ENCODE measurements around the gene GNRHR. TPM values are rescaled to one million over a fixed set of nuclear protein-coding genes. Genes with fewer than 3 reads are reported as not detected.
"Not testable (repeated sequence)": the region's sequence is repeated elsewhere in the genome, so short reads cannot be mapped to it uniquely, and the experiment has no call there.

The GNRHR gene, protein sequence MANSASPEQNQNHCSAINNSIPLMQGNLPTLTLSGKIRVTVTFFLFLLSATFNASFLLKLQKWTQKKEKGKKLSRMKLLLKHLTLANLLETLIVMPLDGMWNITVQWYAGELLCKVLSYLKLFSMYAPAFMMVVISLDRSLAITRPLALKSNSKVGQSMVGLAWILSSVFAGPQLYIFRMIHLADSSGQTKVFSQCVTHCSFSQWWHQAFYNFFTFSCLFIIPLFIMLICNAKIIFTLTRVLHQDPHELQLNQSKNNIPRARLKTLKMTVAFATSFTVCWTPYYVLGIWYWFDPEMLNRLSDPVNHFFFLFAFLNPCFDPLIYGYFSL
- total RNA-seq: not detected

DNA sequence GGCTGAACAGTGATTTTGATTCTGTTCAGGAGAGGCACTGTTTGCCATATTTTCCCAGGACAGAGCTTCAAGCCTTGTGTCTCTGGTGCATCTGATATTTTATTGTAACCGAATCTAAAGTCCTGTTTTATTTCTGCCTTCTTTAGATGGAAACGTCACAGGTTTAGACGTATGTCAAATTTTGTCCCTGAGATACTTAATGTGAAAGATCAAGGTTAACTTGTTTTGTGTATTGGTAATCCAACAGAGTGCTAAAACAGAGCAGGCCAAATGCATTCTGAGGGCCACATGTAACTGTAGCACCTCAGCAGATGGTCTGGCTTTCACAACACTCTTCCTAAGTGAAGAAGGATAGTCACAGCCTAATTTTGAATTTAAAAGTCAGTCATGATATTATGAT is at the start of gene GNRHR:
TSS of gene GNRHR (minus strand) at position 101 of the 400 bp plus-strand sequence. CDS start at position 48, 53 bp downstream.
- no peak for ATAC-seq
- no peak for DNase-seq (ENCODE audit: low spot score)
- intact Hi-C loops (cut with DNase I): no loop called here

DNA sequence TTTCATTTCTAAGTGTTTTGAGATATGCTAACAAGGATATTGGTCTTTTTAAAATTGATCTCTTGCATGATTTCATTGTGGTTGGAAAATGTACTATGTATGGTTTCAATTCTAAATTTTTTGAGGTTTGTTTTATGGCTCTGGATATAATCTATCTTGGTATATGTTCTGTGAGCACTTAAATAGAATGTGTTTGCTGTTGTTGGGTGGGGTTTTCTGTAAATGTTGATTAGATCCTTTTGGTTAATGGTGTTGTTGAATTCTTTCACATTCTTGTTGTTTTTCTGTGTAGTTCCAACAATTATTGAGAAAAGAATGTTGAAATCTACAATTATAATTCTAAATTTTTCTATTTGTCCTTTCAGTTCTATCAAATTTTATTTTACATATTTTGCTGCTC is 42.6 kb upstream of the GNRHR start:
- DNase-seq (ENCODE audit: low spot score): no peak
- no peak for ATAC-seq
- intact Hi-C loops (cut with DNase I): no loop called here

DNA sequence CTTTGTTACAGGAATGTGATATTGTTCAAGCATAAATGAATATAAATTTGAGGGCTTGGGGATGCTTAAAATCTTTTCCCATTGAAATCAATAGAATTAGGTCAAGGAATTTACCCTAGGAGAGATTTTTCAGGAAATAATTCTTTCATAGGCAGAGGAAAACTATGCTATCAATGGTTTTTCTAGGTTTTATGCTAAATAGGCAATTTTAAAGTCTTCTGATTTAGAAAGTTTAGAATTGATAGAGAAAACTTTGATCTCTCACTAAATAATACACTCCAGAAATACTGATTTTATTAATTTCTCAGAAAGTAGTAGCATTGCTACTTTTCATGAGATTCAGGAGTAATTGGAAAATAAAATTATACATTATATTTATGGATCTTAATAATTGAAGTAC is 36.5 kb upstream of the GNRHR start:
- no peak for DNase-seq (ENCODE audit: low spot score)
- intact Hi-C loops (cut with DNase I): no loop called here
- ATAC-seq: no peak

DNA sequence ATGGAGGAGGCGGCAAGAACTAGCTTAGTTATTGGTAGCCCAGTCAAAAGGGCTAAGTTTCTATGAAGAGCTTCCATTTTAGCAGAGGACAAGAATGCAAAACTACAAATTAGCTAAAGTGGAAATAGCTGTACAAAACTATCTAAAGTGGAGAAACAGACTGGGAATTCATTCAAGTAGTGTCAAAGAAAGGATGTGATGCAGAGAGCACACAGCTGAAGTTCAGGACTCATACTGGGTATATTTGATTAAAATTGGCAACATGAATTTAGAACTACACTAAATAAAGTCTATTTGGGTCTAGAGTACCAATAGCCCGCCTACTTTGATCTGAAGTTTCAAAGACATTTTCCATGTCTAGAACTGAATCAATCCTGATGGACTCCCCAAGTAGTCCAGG is 33.1 kb upstream of the GNRHR start:
- DNase-seq (ENCODE audit: low spot score) (no peak), ATAC-seq (no peak)
- intact Hi-C loops (cut with DNase I): no loop called here

DNA sequence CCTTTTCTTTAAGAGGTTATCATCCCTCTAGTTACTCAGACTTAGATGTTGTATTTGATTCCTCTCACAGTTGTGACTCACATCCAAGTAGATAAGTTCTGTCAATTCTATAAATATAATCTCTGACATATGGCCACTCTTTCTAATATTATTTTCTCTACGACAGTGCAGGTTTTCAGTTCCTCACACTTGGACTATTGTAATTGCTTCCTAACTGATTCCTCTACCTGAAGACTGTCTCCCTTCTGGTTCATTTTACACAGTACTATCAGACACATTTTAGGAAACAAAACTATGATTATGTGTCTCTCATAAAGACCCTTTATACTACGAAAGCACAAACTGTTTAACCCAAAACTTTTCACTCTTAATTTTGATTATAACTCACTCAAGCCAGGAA is 31.3 kb upstream of the GNRHR start:
- no peak for ATAC-seq
- no peak for DNase-seq (ENCODE audit: low spot score)
- intact Hi-C loops (cut with DNase I): no loop called here

DNA sequence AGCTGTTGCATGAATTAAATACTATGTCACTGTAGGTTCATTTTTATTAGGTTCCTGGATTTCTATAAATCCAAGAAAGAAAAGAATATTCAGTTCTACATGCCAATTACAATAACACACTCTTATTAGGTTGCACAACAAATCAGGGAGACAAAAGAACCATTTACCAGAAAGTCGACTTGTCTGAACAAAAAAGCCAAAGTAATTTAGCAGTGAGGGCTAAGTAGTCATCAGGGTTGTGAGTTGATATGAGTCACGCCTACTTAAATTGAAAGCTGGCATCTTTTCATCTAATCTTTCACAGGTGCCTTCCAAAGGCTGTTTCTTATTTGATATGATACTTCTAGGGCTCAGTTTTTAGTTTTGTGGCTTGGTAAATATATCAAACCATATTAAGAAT is 25.4 kb upstream of the GNRHR start:
- no peak for ATAC-seq
- intact Hi-C loops (cut with DNase I): no loop called here
- no peak for DNase-seq (ENCODE audit: low spot score)

DNA sequence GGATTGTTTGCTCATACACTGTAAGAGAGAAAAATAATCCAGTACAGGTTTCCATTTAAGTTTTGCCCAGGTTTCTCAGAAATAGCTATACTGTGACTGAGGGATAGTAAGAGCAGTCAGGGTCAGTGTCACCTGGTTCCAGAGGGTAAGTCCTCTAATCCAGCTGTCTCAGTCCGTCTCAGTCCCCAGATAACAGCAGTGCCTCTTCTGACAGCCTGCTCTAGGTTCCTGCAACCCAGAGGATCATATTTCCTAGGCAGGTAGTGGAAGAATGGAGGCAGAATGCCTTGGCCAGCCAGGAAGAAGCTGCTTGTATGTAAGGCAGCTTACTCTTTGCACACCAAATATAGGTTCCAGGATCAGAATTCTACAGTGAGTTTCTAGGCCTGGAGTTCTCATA is 22.6 kb upstream of the GNRHR start:
- DNase-seq (ENCODE audit: low spot score) (no peak), ATAC-seq (no peak)
- intact Hi-C loops (cut with DNase I): no loop called here

DNA sequence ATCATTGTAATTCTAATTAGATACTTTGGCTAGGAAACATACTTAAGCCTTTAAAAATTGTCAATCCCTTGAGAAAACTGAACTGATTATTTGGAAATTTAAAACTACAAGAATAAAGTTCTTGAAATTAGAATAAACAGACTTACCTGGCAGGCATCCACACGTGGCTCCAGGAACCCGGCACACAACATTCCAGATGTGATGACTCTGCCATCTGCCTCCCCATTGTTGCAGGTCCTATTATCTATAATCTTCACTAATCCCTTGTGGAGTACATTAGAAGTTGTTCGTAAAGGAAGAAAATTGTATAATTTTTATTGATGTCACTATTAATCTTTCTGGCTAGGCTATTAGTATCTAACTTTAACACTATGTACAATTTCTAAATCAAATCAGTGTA is 16.2 kb upstream of the GNRHR start:
- no peak for ATAC-seq
- DNase-seq (ENCODE audit: low spot score): no peak
- intact Hi-C loops (cut with DNase I): no loop called here

DNA sequence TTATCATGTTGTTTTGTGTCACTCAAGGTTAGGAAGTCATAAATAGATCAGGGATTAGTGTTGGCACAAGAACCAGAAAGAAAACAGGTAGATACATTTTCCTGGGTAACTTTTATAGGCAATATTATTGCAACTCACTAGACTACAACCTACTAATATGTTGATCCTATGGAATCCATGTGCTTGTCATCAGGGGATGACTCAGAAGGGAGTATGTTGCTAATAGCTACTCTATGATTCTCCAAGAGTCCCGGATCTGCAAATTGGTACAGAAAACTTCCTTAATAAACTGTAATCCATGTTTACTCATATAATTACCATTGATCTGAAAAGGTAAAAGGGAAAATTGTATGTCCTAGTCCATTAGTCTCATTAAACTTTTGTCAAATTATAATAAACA is 11.7 kb upstream of the GNRHR start:
- DNase-seq (ENCODE audit: low spot score): no peak
- ATAC-seq: no peak
- intact Hi-C loops (cut with DNase I): no loop called here

DNA sequence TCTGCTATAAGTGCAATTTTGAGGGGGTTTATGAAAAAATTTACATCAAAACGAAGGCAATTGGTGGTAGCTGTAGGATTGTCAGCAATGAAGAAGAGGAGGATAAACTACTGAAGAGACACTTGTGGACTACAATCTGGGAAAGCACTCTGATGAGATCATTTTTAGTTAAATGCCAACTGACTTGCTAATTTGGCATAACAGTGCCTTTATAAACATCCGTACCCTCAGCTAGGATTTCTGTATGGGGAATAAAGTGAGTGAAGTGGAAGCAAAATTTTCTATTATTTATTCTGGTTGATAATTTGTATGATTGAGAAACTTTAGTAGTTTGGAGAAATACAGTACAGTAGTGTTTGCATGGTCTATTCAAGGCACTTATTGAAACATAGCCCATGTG is 11.2 kb upstream of the GNRHR start:
- intact Hi-C loops (cut with DNase I): no loop called here
- no peak for ATAC-seq

DNA sequence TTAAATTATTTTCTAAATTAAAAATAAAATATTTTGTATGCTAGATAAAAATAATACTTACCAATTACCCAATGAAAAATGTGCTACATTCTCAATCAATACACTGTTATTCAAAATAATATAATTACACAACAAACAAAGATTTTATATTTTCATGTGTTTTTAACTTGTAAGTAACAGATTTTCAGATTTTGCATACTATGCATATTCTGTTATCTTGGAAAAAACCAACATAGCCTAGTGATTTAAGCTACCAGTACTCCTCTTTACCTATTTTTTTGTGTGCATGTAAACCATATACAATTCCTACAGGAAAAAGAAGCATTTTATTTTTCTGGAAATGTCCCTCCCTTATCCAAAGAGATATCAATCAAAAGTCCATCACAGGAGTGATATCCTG is 10.0 kb upstream of the GNRHR start:
- intact Hi-C loops (cut with DNase I): no loop called here
- ATAC-seq (no peak), DNase-seq (ENCODE audit: low spot score) (no peak)

More for the DNA sequence above, 11.2 kb upstream of the GNRHR start:
- DNase-seq (ENCODE audit: low spot score): no peak

DNA sequence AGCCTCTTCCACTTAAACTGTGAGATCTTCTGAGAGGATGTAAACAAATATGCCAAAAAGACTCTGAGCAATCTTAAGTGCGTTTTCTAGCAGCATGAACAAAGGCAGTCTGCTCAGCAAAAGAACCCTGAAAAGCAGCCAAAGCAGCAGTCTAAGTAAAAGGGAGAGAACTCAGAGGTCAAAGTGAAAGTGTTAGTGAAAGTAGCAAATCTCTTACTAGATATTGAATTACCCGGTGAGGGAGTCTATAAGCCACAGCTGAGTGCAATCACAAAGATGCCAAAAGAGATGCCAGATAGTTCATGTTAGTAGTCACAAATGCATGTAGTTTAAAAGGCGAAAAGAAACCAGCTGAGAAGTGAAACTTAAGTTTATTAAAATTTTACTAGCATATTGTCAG is 7.9 kb upstream of the GNRHR start:
- ATAC-seq: no peak
- no peak for DNase-seq (ENCODE audit: low spot score)
- intact Hi-C loops (cut with DNase I): no loop called here

DNA sequence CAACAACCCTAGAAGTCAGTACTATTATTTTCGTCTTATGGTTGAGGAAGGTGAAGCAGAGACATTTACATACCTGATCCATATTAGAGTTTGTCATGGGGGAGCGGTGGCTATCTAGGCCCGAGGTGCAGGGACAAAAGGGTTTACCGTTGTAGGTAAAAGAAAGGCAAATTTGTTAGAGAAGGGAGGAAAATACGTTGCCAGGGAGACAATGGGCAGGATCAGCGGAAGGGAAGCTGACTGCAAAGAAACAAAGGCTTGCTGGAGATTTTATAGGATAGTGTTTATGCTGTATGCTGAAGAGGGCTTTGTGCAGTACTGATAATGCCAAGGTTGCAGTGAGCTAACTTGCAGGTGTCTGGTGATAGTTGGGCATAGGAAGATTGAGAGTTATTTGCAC is 2.8 kb upstream of the GNRHR start:
- DNase-seq (ENCODE audit: low spot score); ATAC-seq; intact Hi-C loops (cut with DNase I): not testable (repeated sequence)

DNA sequence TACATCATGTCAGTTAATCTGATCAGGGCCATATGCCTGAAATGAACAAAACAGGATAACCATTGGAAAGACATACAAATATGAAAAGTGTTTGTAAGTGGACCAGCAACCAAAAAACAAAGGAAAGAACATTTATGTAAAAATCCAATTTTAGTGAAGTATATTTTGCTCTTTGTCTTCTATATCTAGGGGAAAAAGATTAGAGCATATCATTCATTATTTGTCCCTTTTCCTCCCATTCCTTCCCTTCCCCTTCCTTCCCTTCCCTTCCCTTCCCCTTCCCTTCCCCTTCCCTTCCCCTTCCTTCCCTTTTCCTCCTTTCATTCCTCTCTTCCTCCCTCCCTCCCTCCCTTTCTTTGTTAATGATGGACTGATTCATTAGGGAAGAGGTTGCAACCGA is 1.8 kb upstream of the GNRHR start:
- intact Hi-C loops (cut with DNase I): no loop called here
- DNase-seq (ENCODE audit: low spot score): no peak
- no peak for ATAC-seq

DNA sequence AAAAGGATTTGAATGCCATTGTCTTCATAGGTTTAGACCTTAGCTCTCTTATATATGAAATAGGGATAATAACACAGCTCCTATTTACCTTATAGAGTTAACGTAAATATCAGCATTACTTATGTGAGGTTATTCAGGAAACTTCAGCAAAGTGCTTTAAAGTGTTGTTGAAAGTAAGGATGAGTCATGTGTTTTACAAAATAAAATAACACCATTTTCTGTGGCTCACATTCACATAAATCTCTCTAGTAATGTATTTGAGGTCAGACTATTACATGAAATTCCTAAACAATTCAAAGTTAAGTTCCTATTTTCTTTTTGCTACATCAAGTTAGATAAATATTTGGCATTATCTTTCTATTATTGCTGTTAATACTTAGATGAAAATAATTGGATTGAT is 2.9 kb downstream of the GNRHR start:
- intact Hi-C loops (cut with DNase I): no loop called here
- DNase-seq (ENCODE audit: low spot score) (no peak), ATAC-seq (no peak)

DNA sequence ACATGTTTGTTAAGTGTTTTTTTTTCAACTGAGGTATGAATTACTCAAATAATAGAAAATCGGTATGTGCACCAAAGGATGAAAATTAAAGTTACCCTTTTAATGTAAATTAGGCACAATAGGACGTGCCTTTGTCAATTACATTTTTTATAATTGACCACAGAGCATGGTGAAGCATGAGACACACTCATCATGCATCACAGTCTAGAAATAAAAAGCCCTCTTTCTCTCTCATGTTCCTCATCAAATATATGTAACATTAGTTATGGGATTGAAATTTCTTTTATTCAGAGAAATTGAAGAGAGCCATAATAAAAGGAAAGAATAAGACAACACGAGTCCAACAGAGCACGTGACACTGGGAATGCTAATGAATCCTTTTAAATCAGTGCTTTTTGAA is 3.5 kb downstream of the GNRHR start:
- ATAC-seq (no peak), DNase-seq (ENCODE audit: low spot score) (no peak)
- intact Hi-C loops (cut with DNase I): no loop called here

DNA sequence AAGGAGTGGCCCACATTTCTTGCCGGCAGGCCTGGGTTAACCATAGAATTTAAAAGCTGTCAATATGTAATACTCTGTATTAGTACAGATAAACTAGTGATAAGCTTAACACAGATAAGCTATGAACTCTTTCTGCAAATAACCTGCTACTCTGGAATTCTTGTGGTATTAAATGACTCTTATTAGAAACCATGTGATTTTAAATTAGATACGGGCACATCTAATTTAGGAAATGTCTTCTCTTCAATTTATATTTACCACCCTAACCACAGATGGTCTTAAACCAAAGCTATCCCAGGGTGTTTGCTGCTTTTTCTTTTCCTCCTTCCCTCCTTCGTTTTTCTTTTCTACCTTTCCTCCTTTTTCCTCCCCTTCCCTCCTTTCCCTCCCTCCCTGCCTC is 4.9 kb downstream of the GNRHR start:
- intact Hi-C loops (cut with DNase I): no loop called here
- ATAC-seq (no peak), DNase-seq (ENCODE audit: low spot score) (no peak)

DNA sequence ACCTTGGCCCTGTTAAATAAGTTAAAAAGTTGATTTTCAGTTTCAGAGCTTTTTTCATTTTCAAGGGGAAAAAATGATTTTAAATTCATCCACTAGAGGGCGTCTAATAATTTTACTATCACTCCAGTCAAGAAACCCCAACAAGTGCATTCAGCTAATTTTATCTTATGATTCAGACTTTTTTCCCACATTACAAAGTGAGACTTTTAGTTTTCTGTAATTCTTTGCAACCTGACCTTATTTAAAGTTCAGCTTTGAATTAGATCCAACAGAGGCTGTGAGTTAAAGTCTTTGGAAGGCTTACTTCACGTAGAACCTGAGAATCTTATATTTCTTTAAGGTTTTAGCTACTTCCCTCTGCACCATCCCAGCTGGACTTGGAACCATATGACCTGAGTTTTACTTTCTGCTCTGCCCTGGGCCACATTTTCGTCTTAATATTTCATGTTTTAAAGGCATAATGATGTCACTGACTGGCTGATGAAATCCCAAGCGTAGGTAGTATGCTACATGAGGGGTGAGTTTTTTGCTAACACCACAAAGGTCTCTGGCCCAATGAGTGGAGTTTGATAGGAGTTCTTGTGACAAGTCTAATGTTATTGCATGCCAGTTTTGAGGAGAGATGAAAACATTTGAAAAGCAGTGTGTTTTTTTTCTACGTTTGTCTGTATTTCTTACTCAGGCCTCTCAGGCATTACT is 7.2 kb downstream of the GNRHR start:
- ATAC-seq (no peak), DNase-seq (ENCODE audit: low spot score) (no peak)
- intact Hi-C loops (cut with DNase I): no loop called here

DNA sequence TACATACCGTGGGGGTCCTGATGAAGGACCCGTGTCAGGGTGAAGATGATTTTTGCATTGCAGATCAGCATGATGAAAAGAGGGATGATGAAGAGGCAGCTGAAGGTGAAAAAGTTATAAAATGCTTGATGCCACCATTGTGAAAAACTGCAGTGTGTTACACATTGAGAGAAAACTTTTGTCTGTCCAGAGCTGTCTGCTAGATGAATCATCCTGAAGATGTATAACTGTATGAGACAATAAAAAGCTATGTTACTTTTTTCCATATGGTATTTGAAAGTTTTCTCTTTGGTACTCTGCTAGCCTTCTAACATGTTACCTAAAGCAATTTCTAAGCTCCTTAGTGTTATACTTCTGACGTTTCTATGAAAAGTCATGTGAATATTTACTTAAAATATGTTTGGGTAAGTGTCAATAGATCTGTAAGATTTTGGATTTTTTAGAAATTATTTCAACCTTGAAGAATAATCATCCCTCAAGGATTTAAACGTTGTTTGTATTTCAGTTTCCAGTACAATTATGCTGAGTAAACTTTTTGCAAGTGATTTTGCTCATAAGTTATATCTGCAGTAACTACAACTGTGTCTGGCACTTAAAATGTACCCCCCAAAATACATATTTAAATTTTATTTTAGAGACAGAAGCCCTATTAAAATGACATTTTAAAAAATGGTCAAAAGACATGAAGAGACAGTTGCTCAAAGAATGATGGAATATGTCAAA is 9.5 kb downstream of the GNRHR start:
- intact Hi-C loops (cut with DNase I): no loop called here
- no peak for DNase-seq (ENCODE audit: low spot score)
- no peak for ATAC-seq

DNA sequence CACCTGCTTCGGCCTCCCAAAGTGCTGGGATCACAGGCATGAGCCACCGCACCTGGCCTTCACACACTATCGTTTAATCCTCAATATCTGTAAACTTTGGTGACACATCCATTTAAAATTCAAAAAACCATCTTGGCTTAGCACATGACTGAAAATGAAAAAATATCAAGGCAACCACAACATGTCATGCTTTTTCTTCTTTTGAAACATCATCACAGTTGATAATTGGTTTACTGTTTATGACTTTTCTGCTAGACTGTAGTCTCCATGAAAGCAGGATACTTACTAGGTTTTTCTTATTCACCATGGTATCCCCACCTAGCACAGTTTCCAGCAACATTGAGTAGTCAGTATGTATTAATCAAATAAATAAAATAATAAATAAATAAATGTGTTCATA is 11.0 kb downstream of the GNRHR start:
- no peak for ATAC-seq
- intact Hi-C loops (cut with DNase I): no loop called here
- DNase-seq (ENCODE audit: low spot score): no peak

Data from sciatic nerve (tissue), 2 donors.